ENCODE data around the gene MILR1. TPM values are rescaled to one million over a fixed set of nuclear protein-coding genes. Genes with fewer than 3 reads are reported as not detected.
A peak's percentile ranks its signal among the peaks of the same experiment; 100 is the strongest.

The MILR1 gene
- total RNA-seq, 2 donors from 2014 or later = 0.80 TPM; not detected in 1

GRCh38 chr17:64507413-64507782, 58.5 kb downstream of the MILR1 start:
- H3K36me3 Mint-ChIP-seq (ENCODE audit: low read depth) = peaks cover 69% of the 10 kb centered on the region

GRCh38 chr17:64508683-64509082, 59.8 kb downstream of the MILR1 start:
- H3K36me3 ChIP-seq (ENCODE audit: control insufficient read depth, insufficient read depth, low read length) = peaks cover 65% of the 10 kb centered on the region

More at GRCh38 chr17:64507413-64507782, 58.5 kb downstream of the MILR1 start:
- peak; percentile 56 for TF ChIP-seq CTCF (conservative IDR thresholded peaks at IDR 0.05)
- Mint-ChIP-seq H3K9me3 (peaks cover 3% of the 10 kb centered on the region), H3K4me1 (peaks cover 26% of the 10 kb centered on the region), H3K4me3 (peak overlapping the region; percentile 100), H3K27ac (peak overlapping the region; percentile 100), H3K27me3 (ENCODE audit: insufficient read depth) (no peaks in the 10 kb centered on the region)
- no peaks in the 10 kb centered on the region for H3K9me3 ChIP-seq (ENCODE audit: control insufficient read depth, low read length)
- WGBS, 2 experiments (ENCODE audit: insufficient coverage in 1 of 2, insufficient read length in 1 of 2) = 0% methylated on average over 7 to 13 of the region's 13 CpGs
- H3K4me3 ChIP-seq (ENCODE audit: low read length) = peak overlapping the region; percentile 100
- peak overlapping the region; percentile 99 for H3K27ac ChIP-seq (ENCODE audit: low read depth, low read length)
- H3K9ac ChIP-seq (ENCODE audit: extremely low read depth, low read length, poor library complexity, severe bottlenecking) = peak overlapping the region; percentile 100
- DNase-seq = no peak
- peaks cover 65% of the 10 kb centered on the region for H3K36me3 ChIP-seq (ENCODE audit: control insufficient read depth, insufficient read depth, low read length)
- no peaks in the 10 kb centered on the region for H3K4me1 ChIP-seq (ENCODE audit: control insufficient read depth, insufficient read depth, low read length)
- H3K27me3 ChIP-seq (ENCODE audit: control insufficient read depth, insufficient read depth, low read length, poor library complexity, severe bottlenecking) = no peaks in the 10 kb centered on the region

GRCh38 chr17:64509179-64509578, 60.3 kb downstream of the MILR1 start:
- peak overlapping the region; percentile 14 for H3K4me3 Mint-ChIP-seq
- no peak for DNase-seq
- Histone ChIP-seq H3K4me1 (ENCODE audit: control insufficient read depth, insufficient read depth, low read length) (no peaks in the 10 kb centered on the region), H3K27me3 (ENCODE audit: control insufficient read depth, insufficient read depth, low read length, poor library complexity, severe bottlenecking) (no peaks in the 10 kb centered on the region), H3K27ac (ENCODE audit: low read depth, low read length) (no peak overlapping the region), H3K9me3 (ENCODE audit: control insufficient read depth, low read length) (no peaks in the 10 kb centered on the region), H3K4me3 (ENCODE audit: low read length) (peak overlapping the region; percentile 100), H3K9ac (ENCODE audit: extremely low read depth, low read length, poor library complexity, severe bottlenecking) (no peak overlapping the region), H3K36me3 (ENCODE audit: control insufficient read depth, insufficient read depth, low read length) (peaks cover 65% of the 10 kb centered on the region)
- no peak for TF ChIP-seq CTCF (conservative IDR thresholded peaks at IDR 0.05)
- no peaks in the 10 kb centered on the region for H3K27me3 Mint-ChIP-seq (ENCODE audit: insufficient read depth)
- H3K36me3 Mint-ChIP-seq (ENCODE audit: low read depth) = peaks cover 65% of the 10 kb centered on the region
- H3K9me3 Mint-ChIP-seq = peaks cover 3% of the 10 kb centered on the region
- no peak overlapping the region for H3K27ac Mint-ChIP-seq
- H3K4me1 Mint-ChIP-seq = peaks cover 11% of the 10 kb centered on the region
- 94 to 95% methylated on average over 5 to 6 of the region's 6 CpGs for WGBS, 2 experiments (ENCODE audit: insufficient coverage in 1 of 2, insufficient read length in 1 of 2)

More at GRCh38 chr17:64508683-64509082, 59.8 kb downstream of the MILR1 start:
- no peak for TF ChIP-seq CTCF (conservative IDR thresholded peaks at IDR 0.05)
- Mint-ChIP-seq H3K9me3 (peaks cover 3% of the 10 kb centered on the region), H3K4me3 (peak overlapping the region; percentile 100), H3K27me3 (ENCODE audit: insufficient read depth) (no peaks in the 10 kb centered on the region), H3K36me3 (ENCODE audit: low read depth) (peaks cover 65% of the 10 kb centered on the region), H3K27ac (no peak overlapping the region), H3K4me1 (peaks cover 16% of the 10 kb centered on the region)
- 94 to 100% methylated on average over 2 of the region's 2 CpGs for WGBS, 2 experiments (ENCODE audit: insufficient coverage in 1 of 2, insufficient read length in 1 of 2)
- peak overlapping the region; percentile 100 for H3K9ac ChIP-seq (ENCODE audit: extremely low read depth, low read length, poor library complexity, severe bottlenecking)
- DNase-seq = no peak
- H3K9me3 ChIP-seq (ENCODE audit: control insufficient read depth, low read length) = no peaks in the 10 kb centered on the region
- no peak overlapping the region for H3K27ac ChIP-seq (ENCODE audit: low read depth, low read length)
- peak overlapping the region; percentile 100 for H3K4me3 ChIP-seq (ENCODE audit: low read length)
- no peaks in the 10 kb centered on the region for H3K27me3 ChIP-seq (ENCODE audit: control insufficient read depth, insufficient read depth, low read length, poor library complexity, severe bottlenecking)
- H3K4me1 ChIP-seq (ENCODE audit: control insufficient read depth, insufficient read depth, low read length) = no peaks in the 10 kb centered on the region
